ENCODE results near the gene ADAM12.
"Not testable (repeated sequence)": the region's sequence is repeated elsewhere in the genome, so short reads cannot be mapped to it uniquely, and the experiment has no call there.

ADAM12 gene

GRCh38 chr10:126066456-126066855 is 321.8 kb downstream of the ADAM12 start:
- no peak for DNase-seq

GRCh38 chr10:126065751-126066377 is 322.4 kb downstream of the ADAM12 start:
- no peak for DNase-seq

GRCh38 chr10:126064512-126064911 is 323.8 kb downstream of the ADAM12 start:
- DNase-seq = no peak

DNA sequence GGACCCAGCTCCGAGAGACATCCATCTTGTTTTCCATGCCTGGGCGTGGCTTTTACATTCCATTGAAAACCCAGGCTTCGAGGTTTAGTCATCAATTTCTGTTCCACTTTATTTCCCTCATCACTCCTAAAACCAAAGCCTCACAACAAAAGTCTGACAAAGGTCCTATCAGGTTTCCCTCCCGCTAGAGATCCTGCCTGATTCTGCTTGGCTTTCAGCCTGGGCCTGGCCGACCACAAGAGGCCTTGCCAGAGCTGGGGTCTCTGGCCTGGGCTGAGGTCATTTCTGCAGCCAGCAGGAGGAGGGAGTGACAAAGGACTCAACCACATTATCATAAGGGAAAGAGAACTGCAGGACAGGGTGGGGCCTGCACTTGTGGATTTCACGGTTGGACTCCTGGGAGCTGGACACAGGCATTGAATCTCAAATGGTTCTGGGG is 324.9 kb downstream of the ADAM12 start:
- DNase-seq = no peak

DNA sequence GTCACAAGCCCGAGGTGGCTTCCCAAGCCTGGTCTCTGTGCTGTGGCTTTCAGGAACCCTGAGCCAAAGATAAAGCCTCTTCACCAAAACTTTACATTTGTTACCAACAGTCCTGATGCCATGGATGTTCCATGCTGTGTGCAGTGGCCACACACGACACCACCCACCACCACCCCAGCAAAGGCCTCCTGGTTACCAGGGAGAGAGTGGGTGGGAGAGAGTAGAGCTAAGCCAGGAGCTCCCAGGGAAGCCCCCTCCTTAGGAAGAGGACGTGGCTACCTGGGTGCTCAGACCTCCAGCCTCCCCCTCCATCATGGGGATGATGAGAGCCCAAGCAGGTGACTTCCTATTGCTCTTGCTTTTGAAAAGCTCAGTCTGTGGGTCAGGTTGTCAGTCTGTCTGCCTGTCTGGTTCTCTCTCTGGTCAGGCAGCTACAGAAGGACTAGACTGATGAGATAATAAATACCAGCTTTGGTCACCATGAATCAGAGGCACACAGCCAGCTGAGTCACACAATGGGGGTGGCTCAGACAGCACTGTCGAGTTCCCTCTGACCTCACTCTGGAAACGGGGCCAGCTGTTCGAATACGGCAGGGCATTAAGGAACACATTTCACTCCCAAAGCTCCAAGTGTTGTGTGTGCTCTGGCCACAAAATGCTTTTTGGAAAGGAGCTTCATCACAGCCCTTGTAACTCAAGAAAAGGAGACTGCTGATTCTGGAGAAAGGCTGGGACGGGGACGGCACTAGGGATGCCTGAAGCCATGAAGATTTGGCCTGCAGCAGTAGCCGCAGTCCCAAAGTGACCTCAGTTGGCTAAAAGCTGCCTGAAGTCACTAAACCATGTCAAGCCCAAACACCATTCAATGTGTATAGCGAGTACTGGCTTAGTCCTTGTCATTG is 325.9 kb downstream of the ADAM12 start:
- no peak for DNase-seq

DNA sequence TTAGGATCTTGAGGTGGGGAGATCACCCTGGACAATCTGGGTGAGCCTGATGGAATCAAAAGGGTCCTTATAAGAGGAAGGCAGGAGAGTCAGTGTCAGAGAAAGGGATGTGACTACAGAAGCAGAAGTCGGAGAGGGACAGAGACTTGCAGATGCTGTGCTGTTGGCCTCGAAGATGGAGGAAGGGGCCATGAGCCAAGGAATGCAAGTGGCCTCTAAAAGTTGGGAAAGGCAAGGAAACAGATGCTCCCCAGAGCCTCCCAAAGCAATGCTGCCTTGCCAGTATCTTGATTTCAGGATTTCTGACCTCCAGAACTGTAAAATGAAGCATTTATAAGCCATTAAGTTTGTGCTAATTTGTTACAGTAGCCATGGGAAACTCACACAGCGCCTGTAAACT is 326.8 kb downstream of the ADAM12 start:
- DNase-seq = no peak

DNA sequence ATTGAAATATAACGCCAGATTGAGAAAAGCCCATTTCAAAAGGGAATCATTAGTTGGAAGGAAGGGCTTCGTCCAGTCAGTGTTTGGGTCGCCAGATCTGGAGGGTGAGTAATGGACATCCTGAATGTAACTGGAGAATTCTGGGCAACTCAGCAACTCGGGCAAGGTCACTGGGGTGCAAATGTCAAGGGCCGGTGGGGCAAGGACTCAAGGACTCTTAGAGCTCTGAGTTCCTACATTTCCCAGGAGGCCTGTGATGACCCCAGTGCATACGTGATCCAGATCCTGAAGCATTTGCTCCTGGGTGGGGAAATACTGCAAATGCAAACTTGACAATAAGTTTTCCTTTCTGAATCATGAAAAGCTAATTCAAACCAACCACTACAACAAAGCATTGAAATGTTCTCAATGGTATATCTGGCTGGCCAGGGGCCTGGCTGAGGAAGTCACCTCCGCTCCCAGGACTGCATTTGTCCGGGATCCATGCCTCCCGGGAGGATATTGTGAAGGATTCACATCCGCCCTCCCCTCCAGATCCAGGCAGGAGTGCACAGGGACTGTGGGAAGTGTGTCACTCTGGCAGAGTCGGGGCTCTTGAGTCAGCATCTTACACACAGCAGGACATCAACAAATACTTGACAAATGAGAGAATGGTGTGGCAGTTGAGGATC is 327.9 kb downstream of the ADAM12 start:
- no peak for DNase-seq

- no peak for DNase-seq
Observed at GRCh38 chr10:126059076-126059826, 329.0 kb downstream of the ADAM12 start.

- DNase-seq = no peak
Observed at GRCh38 chr10:126058507-126058906, 329.8 kb downstream of the ADAM12 start.

DNA sequence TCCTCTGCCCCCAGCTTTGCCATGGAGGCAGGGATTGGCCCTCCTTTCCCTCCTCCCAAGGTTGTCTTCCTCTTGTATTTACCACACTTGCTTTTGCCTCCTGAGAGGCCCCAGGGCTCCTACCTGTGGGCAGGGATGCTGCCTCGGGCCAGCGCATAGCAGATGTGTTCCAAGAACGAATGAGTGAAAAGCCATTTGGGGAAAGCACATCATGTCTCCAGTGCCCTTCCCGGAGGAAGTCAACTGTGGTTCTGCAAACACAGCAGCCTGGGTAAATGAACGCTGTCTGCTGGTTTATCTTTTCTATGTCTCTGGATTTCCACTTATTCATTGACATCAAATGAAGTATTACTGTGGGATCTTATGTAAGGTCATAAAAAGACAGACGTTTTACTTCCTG is 330.2 kb downstream of the ADAM12 start:
- DNase-seq = no peak

DNA sequence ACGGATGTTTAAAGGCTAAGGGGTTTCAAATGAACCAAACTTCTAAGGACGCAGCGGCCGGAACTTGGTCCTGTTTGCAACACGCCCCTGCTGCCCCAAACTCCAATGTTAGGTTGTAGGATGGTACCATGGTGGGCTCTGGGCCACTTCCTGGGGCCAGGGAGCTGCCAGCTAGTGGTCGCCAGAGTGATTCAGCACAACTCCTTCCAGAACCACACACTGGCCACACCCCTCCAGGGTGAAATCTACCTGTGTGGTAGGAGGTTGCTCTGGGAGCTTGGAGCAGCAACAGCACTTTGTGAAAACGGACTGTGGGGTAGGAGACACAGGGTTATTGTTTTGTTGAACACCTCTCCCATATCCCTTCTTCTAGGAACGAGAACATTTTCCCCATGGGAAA is 330.8 kb downstream of the ADAM12 start:
- DNase-seq = no peak

DNA sequence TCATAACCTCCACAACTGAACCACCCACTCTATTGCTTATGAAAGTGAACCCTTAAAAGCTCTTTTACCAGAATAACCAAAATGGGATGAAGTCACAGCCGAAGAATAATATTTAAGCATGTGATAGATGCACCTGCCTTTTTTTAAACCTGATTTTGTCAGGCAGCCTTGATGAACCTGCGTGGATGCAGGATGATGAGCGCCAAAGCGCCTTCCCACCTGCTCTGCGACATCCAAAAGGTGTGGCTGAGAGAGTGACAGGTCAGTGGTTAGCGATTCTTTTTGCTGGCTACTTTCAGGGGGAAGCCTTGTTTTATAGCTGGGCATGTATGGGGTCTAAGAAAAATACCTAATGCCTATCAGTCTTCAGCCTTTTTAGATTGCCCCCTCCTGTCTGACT is 334.1 kb downstream of the ADAM12 start:
- DNase-seq = no peak

DNA sequence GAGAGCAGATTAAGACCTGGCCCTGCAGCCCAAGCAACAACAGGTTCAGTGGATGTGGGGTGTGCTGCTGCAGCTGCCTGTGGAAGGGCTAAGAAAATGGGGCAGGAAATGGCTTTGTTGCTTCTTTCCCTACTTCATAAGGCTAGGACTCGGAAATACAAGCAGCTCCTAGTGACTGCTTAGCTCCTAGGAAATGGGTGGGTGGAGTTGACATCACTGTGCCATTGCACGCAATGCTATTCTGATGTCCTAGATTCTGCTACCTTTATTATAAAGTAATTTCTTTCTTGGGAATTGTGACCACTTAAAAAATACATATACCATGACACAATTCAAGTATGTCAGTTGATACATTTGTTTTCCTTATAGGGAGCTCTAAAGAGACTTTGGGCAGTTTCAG is 336.1 kb downstream of the ADAM12 start:
- DNase-seq = no peak

DNA sequence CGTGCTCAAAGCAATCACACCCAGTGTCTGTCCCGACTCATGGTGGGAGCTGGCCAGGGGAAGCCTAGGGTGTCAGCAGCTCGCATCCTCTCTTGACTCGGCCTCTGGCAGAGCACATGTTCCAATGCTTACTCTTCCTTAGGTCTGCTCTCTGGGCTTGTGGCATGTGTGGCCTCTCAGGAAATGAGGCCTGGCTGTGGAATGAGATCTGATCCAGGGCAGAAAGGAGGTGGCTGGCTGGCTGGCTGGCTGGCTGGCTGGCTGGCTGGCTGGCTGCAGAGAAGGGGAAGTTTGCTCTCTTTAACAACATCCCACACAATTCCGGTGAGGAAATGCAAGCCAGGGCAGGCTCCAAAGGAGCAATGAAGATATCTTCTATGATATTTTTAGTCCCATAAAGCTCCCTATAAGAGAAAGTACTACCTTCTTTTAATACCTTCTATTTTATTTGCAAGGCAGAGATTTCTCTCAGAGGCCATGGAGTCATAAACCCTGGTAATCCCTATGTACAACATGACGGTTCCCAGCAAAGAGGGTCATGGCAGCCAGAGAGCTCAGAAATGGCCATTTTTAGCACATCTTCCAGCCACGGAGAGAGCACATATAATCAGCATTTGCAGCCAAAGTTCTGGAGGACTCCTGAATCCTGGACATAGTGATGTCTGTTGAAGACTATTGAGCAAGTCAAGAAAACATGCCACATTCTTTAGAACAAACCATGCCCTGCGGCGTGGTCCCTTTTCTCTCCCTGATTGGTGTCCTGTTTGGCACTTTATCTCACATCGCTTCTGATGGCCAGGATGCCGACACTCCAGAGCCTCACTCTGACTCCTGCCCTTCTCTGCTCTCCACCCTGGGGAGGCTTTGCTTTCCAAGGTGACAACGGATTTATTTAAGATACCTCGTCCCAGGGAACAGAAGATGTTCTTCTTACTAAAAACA is 338.2 kb downstream of the ADAM12 start:
- DNase-seq = no peak

DNA sequence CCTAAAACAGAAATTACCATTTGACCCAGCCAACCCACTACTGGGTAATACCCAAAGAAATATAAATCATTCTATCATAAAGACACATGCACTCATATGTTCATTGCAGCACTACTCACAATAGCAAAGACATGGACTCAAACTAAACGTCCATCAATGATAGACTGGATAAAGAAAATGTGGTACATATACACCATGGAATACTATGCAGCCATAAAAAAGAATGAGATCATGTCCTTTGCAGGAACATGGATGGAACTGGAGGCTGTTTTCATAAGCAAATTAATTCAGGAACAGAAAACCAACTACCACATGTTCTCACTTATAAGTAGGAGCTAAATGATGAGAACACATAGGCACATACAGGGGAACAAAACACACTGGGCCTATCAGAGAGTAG is 340.5 kb downstream of the ADAM12 start:
- not testable (repeated sequence) for DNase-seq

- DNase-seq = no peak
Observed at GRCh38 chr10:126046831-126047230, 341.4 kb downstream of the ADAM12 start.

DNA sequence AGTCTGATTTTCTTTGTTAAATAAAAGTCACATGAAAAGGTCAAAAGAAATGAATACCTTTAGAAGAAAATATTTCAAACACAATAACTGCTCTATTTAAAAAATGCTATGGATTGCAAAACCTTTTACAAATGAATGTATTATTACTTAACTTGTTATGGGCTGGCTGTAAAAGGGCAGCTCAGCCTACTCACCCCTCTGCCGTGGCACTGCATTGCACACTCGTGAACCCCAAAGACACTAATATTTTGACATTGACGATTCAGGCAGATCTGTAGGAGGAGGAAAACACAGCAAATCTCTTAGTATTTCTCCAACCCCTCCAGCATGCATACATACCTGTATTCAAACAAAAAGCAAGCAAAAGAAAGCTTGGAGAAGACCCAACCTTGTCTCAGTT is 342.4 kb downstream of the ADAM12 start:
- no peak for DNase-seq

GRCh38 chr10:126043389-126043788 is 344.9 kb downstream of the ADAM12 start:
- no peak for DNase-seq

DNA sequence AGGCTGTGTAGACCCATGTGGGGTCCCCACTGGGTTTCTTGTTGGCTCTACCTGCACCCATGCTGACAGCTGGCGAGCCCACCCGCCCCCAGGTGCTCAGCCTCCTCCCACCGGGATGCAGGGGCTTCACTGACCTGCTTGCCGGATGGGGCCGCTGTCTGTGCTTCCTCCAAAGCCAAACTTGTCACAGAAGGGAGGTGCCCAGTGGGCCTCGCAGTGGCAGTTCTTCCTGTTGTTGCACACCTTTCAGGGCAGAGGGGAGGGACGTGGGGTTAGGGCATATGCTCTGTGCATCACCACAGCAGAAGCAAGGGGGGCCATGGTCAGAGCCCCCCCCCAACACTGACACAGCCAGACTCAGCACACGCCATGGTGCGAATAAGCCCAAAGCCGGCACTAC is 345.4 kb downstream of the ADAM12 start:
- DNase-seq = no peak

DNA sequence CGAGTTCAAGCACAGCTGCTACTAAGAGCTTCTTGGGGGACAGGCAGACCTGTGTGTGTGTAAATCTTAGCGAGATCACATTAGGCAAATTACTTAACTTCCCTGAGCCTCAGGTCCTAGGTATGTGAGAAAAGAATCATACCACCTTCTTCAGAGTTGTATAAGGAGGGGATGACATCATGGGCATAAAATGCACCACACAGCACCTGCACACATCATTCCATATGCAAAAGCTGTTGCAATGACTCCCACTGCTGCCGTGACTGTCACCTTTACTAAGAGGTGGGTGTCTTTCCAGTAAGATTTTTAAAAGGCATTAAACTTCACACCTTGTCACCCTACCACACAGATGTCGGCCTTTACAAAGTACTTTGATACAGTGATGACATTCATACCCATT is 345.9 kb downstream of the ADAM12 start:
- DNase-seq = no peak

GRCh38 chr10:126041804-126042231 is 346.5 kb downstream of the ADAM12 start:
- DNase-seq = no peak

DNA sequence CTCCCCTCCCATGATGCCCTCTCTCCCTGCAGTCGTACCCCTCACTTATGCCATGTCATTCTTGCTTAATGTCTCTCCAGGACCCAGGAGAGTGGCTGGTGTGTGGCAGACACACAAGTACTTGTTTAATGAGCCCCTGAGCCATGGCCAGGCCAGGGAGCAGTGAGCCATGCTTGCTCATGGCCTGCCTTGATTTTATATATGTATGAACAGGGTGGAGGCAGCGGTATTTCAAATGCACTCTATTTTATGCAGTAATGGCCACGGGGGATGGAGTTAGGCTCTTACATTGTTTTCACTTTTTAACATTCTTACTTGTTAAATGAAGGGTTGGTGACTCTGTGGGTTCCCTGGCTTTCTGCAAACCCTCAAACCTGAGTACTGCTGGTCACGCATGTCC is 347.2 kb downstream of the ADAM12 start:
- no peak for DNase-seq

All from NCI-H187 treated with DMSO at 0.1 percent for 48 hours (cell line).